ENCODE data around the gene AKR7A3. TPM values are rescaled to one million over a fixed set of nuclear protein-coding genes. Genes with fewer than 3 reads are reported as not detected.

The AKR7A3 gene
- total and polyA plus RNA-seq, 9 of the 15 experiments (the other 6 are each of a cell fraction or from before 2014, with no cell fraction given) = 0.04 to 1.5 (median 0.44) TPM; not detected in 1

DNA sequence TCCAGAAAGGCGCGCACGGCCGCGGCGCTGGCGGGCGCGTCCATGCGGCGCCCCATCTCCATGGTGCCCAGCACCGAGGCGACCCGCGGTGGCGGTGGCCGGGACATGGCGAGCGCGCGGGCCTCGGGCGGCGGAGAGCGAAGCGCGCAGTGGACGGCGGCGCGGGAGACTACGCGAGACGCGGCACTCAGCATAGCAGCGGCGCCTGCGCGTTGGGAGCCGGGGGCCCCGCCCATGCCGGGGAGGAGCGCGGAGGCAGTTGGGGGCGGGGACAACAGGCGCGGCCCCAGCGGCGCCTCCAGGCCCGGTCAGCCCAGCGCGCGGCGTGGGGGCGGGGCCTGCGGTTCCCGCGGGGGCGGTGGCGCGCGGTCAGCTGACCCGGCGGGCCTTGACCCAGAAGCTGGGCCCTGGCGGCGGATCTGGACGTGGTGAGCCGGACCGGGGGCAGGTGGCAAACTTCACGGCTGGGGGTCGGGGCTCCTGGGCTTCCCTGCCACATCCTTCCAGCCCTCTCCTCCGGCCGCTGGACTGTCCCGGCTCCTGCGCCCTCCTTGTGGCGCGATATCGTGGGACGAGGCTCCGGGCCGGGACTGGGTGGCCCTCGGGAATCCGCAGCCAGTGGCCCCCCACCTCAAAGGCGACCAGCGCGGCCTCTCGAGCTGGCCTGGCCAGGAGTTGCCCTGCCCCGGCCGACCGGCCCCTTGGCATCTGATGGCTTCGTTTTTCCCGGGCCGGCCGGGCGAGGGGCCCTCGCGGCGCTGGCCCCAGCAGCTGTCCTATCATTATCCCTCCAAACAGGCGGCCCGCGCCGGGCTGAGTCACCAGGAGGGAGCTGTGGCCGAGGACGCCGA is 23.6 kb upstream of the AKR7A3 start, which contains the start of the genes AKR7A2 and SLC66A1 (continued):
- TF ChIP-seq HDAC1 (IDR thresholded peaks at IDR 0.05) (peak in 1 of 2 experiments; percentile 83; a peak in 2 of 4 replicates), DPF2 (IDR thresholded peaks at IDR 0.05) (peak; percentile 85), NCOA2 (IDR thresholded peaks at IDR 0.05; ENCODE audit: partially characterized antibody in 2 of 2) (no peak), ZNF316 (IDR thresholded peaks at IDR 0.05) (peak; percentile 38), ZBTB33 (CRISPR knock-in tag; IDR thresholded peaks at IDR 0.05) (peak; percentile 41; the same call in 1 of the 2 replicates), NFE2L1 (tag; IDR thresholded peaks at IDR 0.05; ENCODE audit: borderline replicate concordance, low read depth) (no peak), ZNF609 (CRISPR knock-in tag; IDR thresholded peaks at IDR 0.05; ENCODE audit: borderline replicate concordance) (no peak), ZNF133 (CRISPR knock-in tag; IDR thresholded peaks at IDR 0.05) (no peak), BHLHE40 (IDR thresholded peaks at IDR 0.05; ENCODE audit: low read length) (no peak), JUNB (CRISPR knock-in tag; conservative IDR thresholded peaks at IDR 0.05) (no peak), SRSF9 (IDR thresholded peaks at IDR 0.05; ENCODE audit: borderline replicate concordance, low read depth, low read length) (no peak), U2AF2 (optimal IDR thresholded peaks at IDR 0.05; ENCODE audit: low read depth, low read length) (no peak), ZNF165 (CRISPR knock-in tag; IDR thresholded peaks at IDR 0.05; ENCODE audit: borderline replicate concordance) (no peak; the same call in 1 of the 2 replicates)
- TF ChIP-seq, protein P1, sequence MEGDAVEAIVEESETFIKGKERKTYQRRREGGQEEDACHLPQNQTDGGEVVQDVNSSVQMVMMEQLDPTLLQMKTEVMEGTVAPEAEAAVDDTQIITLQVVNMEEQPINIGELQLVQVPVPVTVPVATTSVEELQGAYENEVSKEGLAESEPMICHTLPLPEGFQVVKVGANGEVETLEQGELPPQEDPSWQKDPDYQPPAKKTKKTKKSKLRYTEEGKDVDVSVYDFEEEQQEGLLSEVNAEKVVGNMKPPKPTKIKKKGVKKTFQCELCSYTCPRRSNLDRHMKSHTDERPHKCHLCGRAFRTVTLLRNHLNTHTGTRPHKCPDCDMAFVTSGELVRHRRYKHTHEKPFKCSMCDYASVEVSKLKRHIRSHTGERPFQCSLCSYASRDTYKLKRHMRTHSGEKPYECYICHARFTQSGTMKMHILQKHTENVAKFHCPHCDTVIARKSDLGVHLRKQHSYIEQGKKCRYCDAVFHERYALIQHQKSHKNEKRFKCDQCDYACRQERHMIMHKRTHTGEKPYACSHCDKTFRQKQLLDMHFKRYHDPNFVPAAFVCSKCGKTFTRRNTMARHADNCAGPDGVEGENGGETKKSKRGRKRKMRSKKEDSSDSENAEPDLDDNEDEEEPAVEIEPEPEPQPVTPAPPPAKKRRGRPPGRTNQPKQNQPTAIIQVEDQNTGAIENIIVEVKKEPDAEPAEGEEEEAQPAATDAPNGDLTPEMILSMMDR (IDR thresholded peaks at IDR 0.05 in 2 of 3, conservative IDR thresholded peaks at IDR 0.05 in 1 of 3; ENCODE audit: insufficient read depth in 2 of 3, low read depth in 1 of 3, low read length in 3 of 3) = no peak
- TF ChIP-seq, protein P2, sequence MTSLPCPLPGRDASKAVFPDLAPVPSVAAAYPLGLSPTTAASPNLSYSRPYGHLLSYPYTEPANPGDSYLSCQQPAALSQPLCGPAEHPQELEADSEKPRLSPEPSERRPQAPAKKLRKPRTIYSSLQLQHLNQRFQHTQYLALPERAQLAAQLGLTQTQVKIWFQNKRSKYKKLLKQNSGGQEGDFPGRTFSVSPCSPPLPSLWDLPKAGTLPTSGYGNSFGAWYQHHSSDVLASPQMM (CRISPR knock-in tag; IDR thresholded peaks at IDR 0.05) = no peak
- TF ChIP-seq, protein P3, sequence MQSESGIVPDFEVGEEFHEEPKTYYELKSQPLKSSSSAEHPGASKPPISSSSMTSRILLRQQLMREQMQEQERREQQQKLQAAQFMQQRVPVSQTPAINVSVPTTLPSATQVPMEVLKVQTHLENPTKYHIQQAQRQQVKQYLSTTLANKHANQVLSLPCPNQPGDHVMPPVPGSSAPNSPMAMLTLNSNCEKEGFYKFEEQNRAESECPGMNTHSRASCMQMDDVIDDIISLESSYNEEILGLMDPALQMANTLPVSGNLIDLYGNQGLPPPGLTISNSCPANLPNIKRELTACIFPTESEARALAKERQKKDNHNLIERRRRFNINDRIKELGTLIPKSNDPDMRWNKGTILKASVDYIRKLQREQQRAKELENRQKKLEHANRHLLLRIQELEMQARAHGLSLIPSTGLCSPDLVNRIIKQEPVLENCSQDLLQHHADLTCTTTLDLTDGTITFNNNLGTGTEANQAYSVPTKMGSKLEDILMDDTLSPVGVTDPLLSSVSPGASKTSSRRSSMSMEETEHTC (IDR thresholded peaks at IDR 0.05) = peak; percentile 80; the same call in 1 of the 2 replicates

All from K562 (cell line).